NCI-H2196 treated with DMSO at 0.1 percent for 48 hours (cell line): ENCODE measurements around the gene GLI3.

Source experiments
- DNase-seq: peaks from one replicate; lab custom pipeline; 2025; ENCODE audit not compliant: unreplicated experiment; lab: John Stamatoyannopoulos, UW

GLI3 gene

DNA sequence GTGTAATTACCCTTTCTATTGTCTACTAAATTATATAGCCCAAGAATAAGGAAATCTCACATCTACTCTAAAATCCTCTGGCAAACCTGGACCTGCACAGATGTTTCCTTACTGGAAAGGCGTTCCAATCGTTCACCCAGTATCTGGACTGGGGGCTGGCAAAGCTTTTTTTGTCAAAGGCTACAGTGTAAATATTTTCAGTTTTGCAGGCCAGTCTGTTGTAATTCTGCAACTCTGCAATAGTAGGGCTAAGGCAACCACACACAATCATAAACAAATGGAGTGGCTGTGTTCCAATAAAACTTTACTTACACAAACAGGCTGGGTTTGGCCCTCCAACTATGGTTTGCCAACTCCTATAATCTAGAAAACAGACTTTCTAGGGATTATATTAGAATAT lies 56.2 kb downstream of the GLI3 start:
- no peak for DNase-seq

DNA sequence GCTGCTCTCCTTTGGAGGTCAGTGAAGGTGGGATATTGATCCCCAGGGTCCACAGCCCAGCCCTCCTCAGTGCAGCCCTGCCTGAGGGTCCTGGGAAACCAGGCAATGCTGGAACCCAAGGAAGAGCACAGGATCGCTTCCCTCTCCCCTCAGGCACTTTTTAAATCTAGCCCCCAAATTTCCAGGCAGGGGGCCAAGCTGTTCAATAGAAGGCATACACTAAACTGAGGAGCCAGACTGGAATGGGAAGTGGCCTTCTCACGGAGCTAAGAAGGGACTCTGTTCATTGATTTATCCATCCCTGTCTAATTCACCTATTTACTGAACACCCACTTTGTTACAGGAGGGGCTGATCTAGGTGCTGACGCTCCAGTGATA lies 60.3 kb downstream of the GLI3 start:
- DNase-seq = no peak

DNA sequence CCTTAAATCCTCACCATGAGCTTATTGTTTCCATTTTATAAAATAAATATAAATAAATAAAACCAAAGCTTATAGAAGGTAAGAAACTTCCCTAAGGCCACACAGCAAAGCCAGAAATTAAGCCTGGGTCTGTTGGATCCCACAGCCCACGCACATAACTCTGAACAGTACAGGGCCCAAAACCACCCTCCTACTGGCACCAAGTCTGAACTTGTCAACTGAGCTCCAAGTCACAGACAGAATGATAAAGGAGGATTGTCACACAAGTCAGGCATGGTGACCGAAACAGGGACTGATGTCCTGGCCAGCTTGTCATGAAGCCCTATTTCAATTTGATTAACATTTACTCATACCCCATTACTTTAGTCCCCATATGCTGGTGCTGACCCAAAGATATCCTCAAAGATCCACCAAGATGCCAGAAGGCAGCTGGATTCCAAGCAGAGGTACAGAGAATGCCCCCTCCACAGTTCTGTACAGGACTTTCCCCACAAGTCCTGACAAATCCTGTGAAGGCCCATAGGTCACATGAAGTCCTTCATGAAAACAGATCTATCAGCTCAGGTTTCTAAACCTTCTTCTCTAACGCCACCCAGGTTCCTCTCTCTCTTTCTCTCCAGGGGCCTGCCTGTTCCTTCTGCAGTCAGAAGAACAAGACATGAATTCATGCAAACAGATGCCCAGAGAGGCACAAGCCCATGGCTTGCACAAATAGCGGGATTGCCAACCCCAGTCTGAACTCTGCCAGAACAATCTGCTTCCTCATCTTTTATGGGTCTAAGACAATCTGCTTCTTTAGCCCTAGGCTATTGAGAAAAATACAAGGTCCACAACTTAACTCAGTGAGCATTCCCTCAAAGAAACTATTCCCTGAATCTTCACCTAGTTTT lies 60.9 kb downstream of the GLI3 start:
- no peak for DNase-seq

GRCh38 chr7:42174391-42174912 lies 62.6 kb downstream of the GLI3 start:
- no peak for DNase-seq

- no peak for DNase-seq
Observed at GRCh38 chr7:42170724-42171123, 66.3 kb downstream of the GLI3 start.

- DNase-seq = no peak
Observed at GRCh38 chr7:42168512-42168911, 68.5 kb downstream of the GLI3 start.

GRCh38 chr7:42167631-42168236 lies 69.3 kb downstream of the GLI3 start:
- no peak for DNase-seq

DNA sequence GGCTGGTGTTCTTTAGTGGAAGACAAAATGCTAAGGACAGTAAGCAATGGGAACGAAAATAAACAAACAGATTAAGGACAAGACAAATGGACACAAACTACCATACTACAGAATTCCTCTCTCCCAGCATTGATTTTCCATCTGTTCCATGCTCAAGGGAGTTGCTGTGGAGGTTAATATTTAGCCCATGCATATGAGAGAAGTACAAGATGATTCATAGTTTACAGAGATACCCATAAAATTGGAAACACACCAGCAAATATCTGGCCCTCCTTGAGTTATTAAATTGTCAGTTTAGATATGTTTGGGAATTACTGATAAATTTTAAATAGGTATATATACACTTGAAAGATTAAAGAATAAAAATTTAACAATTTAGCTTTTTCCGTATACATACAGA lies 69.8 kb downstream of the GLI3 start:
- DNase-seq = no peak

GRCh38 chr7:42164881-42165428 lies 72.1 kb downstream of the GLI3 start:
- DNase-seq = no peak

DNA sequence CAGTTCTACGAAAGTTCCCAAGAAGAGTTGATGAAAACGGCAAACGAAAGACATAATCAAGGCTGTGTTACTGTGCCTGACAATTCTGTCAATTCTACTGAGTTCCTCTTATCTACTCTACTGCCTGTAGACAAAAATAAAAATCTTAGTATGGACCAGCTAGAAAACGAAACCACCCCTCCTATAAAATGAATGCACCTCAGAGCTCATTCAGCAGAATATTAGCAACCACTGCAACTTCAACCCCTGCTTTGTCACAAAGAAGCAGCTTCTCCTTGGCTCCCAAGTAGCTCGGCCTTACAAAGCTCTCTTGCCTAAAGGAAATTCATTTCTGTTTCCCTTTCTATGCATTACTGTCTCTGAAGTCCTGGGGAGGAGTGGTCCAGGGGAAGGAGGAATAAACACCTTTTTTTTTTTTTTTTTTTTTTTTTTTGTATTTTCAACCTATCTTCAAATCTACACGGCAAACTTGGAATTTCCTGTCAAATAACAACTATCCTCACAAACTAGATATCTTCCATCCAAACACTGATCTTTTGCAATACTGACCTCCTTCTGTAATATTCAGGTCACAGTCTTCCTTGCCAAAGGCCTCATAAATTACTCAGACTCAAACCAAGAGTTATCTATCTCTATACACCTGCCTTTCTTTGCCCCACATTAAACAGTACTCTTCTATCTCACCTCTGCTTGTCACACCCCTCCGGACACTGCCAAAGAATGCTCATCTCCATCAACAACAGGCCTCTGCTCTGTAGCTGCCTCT lies 74.3 kb downstream of the GLI3 start:
- DNase-seq = no peak

- no peak for DNase-seq
Observed at GRCh38 chr7:42161719-42162118, 75.3 kb downstream of the GLI3 start.

- DNase-seq = no peak
Observed at GRCh38 chr7:42161110-42161509, 75.9 kb downstream of the GLI3 start.

DNA sequence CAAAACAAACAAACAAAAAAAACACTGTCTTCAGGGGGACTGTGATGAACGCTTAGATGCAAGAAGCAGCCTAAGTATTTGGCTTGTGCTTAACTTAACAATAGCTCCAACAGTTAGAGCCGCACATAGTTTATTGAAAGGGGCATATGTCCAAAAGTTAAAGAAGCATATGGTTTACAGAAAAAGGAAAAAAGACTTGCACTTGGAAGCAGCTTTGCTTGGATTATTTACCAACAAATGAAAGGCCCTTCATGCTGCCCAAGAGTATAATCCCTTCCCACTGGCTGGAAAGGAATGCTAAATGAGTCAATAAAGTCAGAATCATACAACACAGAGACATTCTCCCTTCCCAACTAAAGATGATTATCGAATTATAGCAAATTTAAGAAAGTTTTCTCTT lies 77.9 kb downstream of the GLI3 start:
- DNase-seq = no peak

GRCh38 chr7:42156967-42157721 lies 79.9 kb downstream of the GLI3 start:
- no peak for DNase-seq

GRCh38 chr7:42156291-42156865 lies 80.6 kb downstream of the GLI3 start:
- no peak for DNase-seq

GRCh38 chr7:42155584-42156290 lies 81.3 kb downstream of the GLI3 start:
- DNase-seq = no peak

- DNase-seq = no peak
Observed at GRCh38 chr7:42154173-42154572, 82.8 kb downstream of the GLI3 start.

- no peak for DNase-seq
Observed at GRCh38 chr7:42152329-42153205, 84.4 kb downstream of the GLI3 start.

GRCh38 chr7:42151309-42151708 lies 85.7 kb downstream of the GLI3 start:
- no peak for DNase-seq
